ENCODE data around the gene SYAP1. TPM values are rescaled to one million over a fixed set of nuclear protein-coding genes. Genes with fewer than 3 reads are reported as not detected.

The SYAP1 gene
- total and polyA plus RNA-seq, 10 of the 15 experiments (the other 5 are each of a cell fraction or from before 2014, with no cell fraction given): 5.9 to 29.9 (median 16.2) TPM

- no peak overlapping the region for H3K4me3 ChIP-seq
- no peak overlapping the region for H3K4me2 ChIP-seq (ENCODE audit: control insufficient read depth, insufficient read depth)
- H3K79me2 ChIP-seq (ENCODE audit: control insufficient read depth, insufficient read depth, low read length): no peaks in the 10 kb centered on the region
- no peaks in the 10 kb centered on the region for H3K27me3 ChIP-seq (replicated peaks in 1 of 2; ENCODE audit: control insufficient read depth in 2 of 2, insufficient read depth in 2 of 2, low read length in 1 of 2)
- FAIRE-seq (no peak), ATAC-seq (no peak), DNase-seq (ENCODE audit: low read depth, low spot score) (no peak)
- ChIA-PET SMC1A (ENCODE audit: uncharacterized antibody, unreplicated experiment) (no interaction called here), POLR2A (interaction anchor here (0.8 kb wide), 1 partner anchor 9 kb away, joined by 3 read pairs; no protein-coding TSS in a partner anchor), CTCF (no interaction called here), RAD21 (ENCODE audit: unreplicated experiment) (no interaction called here)
- H2AFZ ChIP-seq (ENCODE audit: control insufficient read depth, low read depth, low read length): no peak overlapping the region
- intact Hi-C loops (cut with micrococcal nuclease; ENCODE audit: unreplicated experiment): no loop called here
- no peak overlapping the region for H3K9ac ChIP-seq (ENCODE audit: control insufficient read depth, insufficient read depth, low read length)
- no peaks in the 10 kb centered on the region for H4K20me1 ChIP-seq (ENCODE audit: control insufficient read depth, insufficient read depth)
- no peaks in the 10 kb centered on the region for H3K4me1 ChIP-seq (ENCODE audit: control insufficient read depth, insufficient read depth, low read length)
- H3K36me3 ChIP-seq (ENCODE audit: control insufficient read depth in 2 of 2, insufficient read depth in 2 of 2, low read length in 1 of 2): no peaks in the 10 kb centered on the region
- TF ChIP-seq MXI1 (IDR thresholded peaks at IDR 0.05; ENCODE audit: low read depth, low read length) (no peak), ZNF622 (IDR thresholded peaks at IDR 0.05) (no peak), CREM (IDR thresholded peaks at IDR 0.05; ENCODE audit: low read depth) (no peak), BCL3 (IDR thresholded peaks at IDR 0.05; ENCODE audit: borderline replicate concordance, insufficient read depth, low read depth, low read length, poor library complexity, severe bottlenecking) (no peak), ZNF384 (IDR thresholded peaks at IDR 0.05; ENCODE audit: borderline replicate concordance, low read depth, low read length) (no peak)
- no TSS peak for BruUV-seq (replicated peaks)
- in situ Hi-C loops (cut with MboI): no loop called here
- H3K9me3 ChIP-seq (replicated peaks; ENCODE audit: control insufficient read depth, insufficient read depth, low read length): no peaks in the 10 kb centered on the region
- WGBS (ENCODE audit: insufficient coverage, insufficient replicate concordance, low lambda C conversion rate, missing lambda C conversion rate): 91% methylated on average over 2 of the region's 2 CpGs
- no peak overlapping the region for H3K27ac ChIP-seq (ENCODE audit: control insufficient read depth, insufficient read depth)
Measured at GRCh38 chrX:16774746-16775145, 55.3 kb downstream of the SYAP1 start.

- Histone ChIP-seq H3K9ac (ENCODE audit: control insufficient read depth, insufficient read depth, low read length) (no peak overlapping the region), H3K36me3 (ENCODE audit: control insufficient read depth in 2 of 2, insufficient read depth in 2 of 2, low read length in 1 of 2) (no peaks in the 10 kb centered on the region), H2AFZ (ENCODE audit: control insufficient read depth, low read depth, low read length) (no peak overlapping the region), H3K4me2 (ENCODE audit: control insufficient read depth, insufficient read depth) (no peak overlapping the region), H3K9me3 (replicated peaks; ENCODE audit: control insufficient read depth, insufficient read depth, low read length) (no peaks in the 10 kb centered on the region), H3K27ac (ENCODE audit: control insufficient read depth, insufficient read depth) (no peak overlapping the region), H3K27me3 (replicated peaks in 1 of 2; ENCODE audit: control insufficient read depth in 2 of 2, insufficient read depth in 2 of 2, low read length in 1 of 2) (no peaks in the 10 kb centered on the region), H3K4me1 (ENCODE audit: control insufficient read depth, insufficient read depth, low read length) (no peaks in the 10 kb centered on the region), H3K4me3 (no peak overlapping the region), H4K20me1 (ENCODE audit: control insufficient read depth, insufficient read depth) (no peaks in the 10 kb centered on the region), H3K79me2 (ENCODE audit: control insufficient read depth, insufficient read depth, low read length) (no peaks in the 10 kb centered on the region)
- in situ Hi-C loops (cut with MboI) (no loop called here), intact Hi-C loops (cut with micrococcal nuclease; ENCODE audit: unreplicated experiment) (no loop called here)
- POLR2A ChIA-PET: no interaction called here
- no peak for FAIRE-seq
- RAD21 ChIA-PET (ENCODE audit: unreplicated experiment): interaction anchor here (0.5 kb wide), 1 partner anchor 65 kb away, joined by 3 read pairs; no protein-coding TSS in a partner anchor
- CTCF ChIA-PET: interaction anchor here (1.2 kb wide), 1 partner anchor 12 kb away, joined by 3 read pairs; no protein-coding TSS in a partner anchor
- no TSS peak for BruUV-seq (replicated peaks)
- DNase-seq (ENCODE audit: low read depth, low spot score): no peak
- no peak for ATAC-seq
- SMC1A ChIA-PET (ENCODE audit: uncharacterized antibody, unreplicated experiment): no interaction called here
- TF ChIP-seq NFYA (IDR thresholded peaks at IDR 0.05; ENCODE audit: borderline replicate concordance, low read depth, low read length): no peak
- no peak for TF ChIP-seq HDAC2 (IDR thresholded peaks at IDR 0.05)
- TF ChIP-seq EZH2 (IDR thresholded peaks at IDR 0.05; ENCODE audit: borderline replicate concordance, control insufficient read depth, low read depth, low read length): no peak
- no peak for TF ChIP-seq ZNF207 (IDR thresholded peaks at IDR 0.05; ENCODE audit: borderline replicate concordance)
- no peak for TF ChIP-seq STAT3 (IDR thresholded peaks at IDR 0.05; ENCODE audit: low read depth, low read length)
- no peak for TF ChIP-seq HDGF (IDR thresholded peaks at IDR 0.05)
- no peak for TF ChIP-seq GABPA (IDR thresholded peaks at IDR 0.05; ENCODE audit: low read depth)
- TF ChIP-seq NRF1 (conservative IDR thresholded peaks at IDR 0.05; ENCODE audit: low read depth, low read length): no peak
- TF ChIP-seq ZNF24 (IDR thresholded peaks at IDR 0.05): no peak
- TF ChIP-seq BCLAF1 (IDR thresholded peaks at IDR 0.05): no peak
- TF ChIP-seq CBFB (IDR thresholded peaks at IDR 0.05; ENCODE audit: low read depth): no peak
Measured at GRCh38 chrX:16778545-16778944, 59.1 kb downstream of the SYAP1 start.
